ENCODE data around the gene UVRAG.

Gene UVRAG

GRCh38 chr11:75783416-75784084, 31.5 kb upstream of the UVRAG start:
- Histone ChIP-seq H3K36me3 (ENCODE audit: control insufficient read depth in 2 of 2, insufficient read depth in 2 of 2, low read length in 2 of 2) (no peaks in the 10 kb centered on the region), H3K27ac (ENCODE audit: low read depth in 2 of 2, low read length in 2 of 2) (no peak overlapping the region), H3K27me3 (ENCODE audit: control insufficient read depth in 2 of 2, insufficient read depth in 2 of 2, low read length in 2 of 2) (no peaks in the 10 kb centered on the region), H3K9ac (ENCODE audit: low read depth in 1 of 2, low read length in 2 of 2) (no peak overlapping the region), H3K4me3 (ENCODE audit: low read length in 2 of 2) (no peak overlapping the region), H3K9me3 (ENCODE audit: control insufficient read depth in 2 of 2, low read length in 2 of 2) (no peaks in the 10 kb centered on the region), H3K4me1 (ENCODE audit: control insufficient read depth in 2 of 2, insufficient read depth in 2 of 2, low read length in 2 of 2) (peaks cover 0 to 5% of the 10 kb centered on the region in 2 donors)

GRCh38 chr11:75784085-75784478, 30.9 kb upstream of the UVRAG start:
- Histone ChIP-seq H3K9me3 (ENCODE audit: control insufficient read depth in 2 of 2, low read length in 2 of 2) (no peaks in the 10 kb centered on the region), H3K4me1 (ENCODE audit: control insufficient read depth in 2 of 2, insufficient read depth in 2 of 2, low read length in 2 of 2) (peaks cover 0 to 5% of the 10 kb centered on the region in 2 donors), H3K36me3 (ENCODE audit: control insufficient read depth in 2 of 2, insufficient read depth in 2 of 2, low read length in 2 of 2) (no peaks in the 10 kb centered on the region), H3K4me3 (ENCODE audit: low read length in 2 of 2) (no peak overlapping the region), H3K27me3 (ENCODE audit: control insufficient read depth in 2 of 2, insufficient read depth in 2 of 2, low read length in 2 of 2) (no peaks in the 10 kb centered on the region), H3K27ac (ENCODE audit: low read depth in 2 of 2, low read length in 2 of 2) (no peak overlapping the region), H3K9ac (ENCODE audit: low read depth in 1 of 2, low read length in 2 of 2) (no peak overlapping the region)

- no peak overlapping the region for H3K27ac ChIP-seq (ENCODE audit: low read depth in 2 of 2, low read length in 2 of 2)
- H3K9ac ChIP-seq (ENCODE audit: low read depth in 1 of 2, low read length in 2 of 2), result no peak overlapping the region
- H3K4me1 ChIP-seq (ENCODE audit: control insufficient read depth in 2 of 2, insufficient read depth in 2 of 2, low read length in 2 of 2), result peaks cover 0 to 5% of the 10 kb centered on the region in 2 donors
- H3K36me3 ChIP-seq (ENCODE audit: control insufficient read depth in 2 of 2, insufficient read depth in 2 of 2, low read length in 2 of 2), result no peaks in the 10 kb centered on the region
- H3K27me3 ChIP-seq (ENCODE audit: control insufficient read depth in 2 of 2, insufficient read depth in 2 of 2, low read length in 2 of 2), result no peaks in the 10 kb centered on the region
- no peak overlapping the region for H3K4me3 ChIP-seq (ENCODE audit: low read length in 2 of 2)
- no peaks in the 10 kb centered on the region for H3K9me3 ChIP-seq (ENCODE audit: control insufficient read depth in 2 of 2, low read length in 2 of 2)
Measured at GRCh38 chr11:75784506-75784905, 30.5 kb upstream of the UVRAG start.

GRCh38 chr11:75785187-75785586, 29.8 kb upstream of the UVRAG start:
- H3K9ac ChIP-seq (ENCODE audit: low read depth in 1 of 2, low read length in 2 of 2), result no peak overlapping the region
- H3K4me3 ChIP-seq (ENCODE audit: low read length in 2 of 2), result no peak overlapping the region
- no peak overlapping the region for H3K27ac ChIP-seq (ENCODE audit: low read depth in 2 of 2, low read length in 2 of 2)
- peaks cover 0 to 5% of the 10 kb centered on the region in 2 donors for H3K4me1 ChIP-seq (ENCODE audit: control insufficient read depth in 2 of 2, insufficient read depth in 2 of 2, low read length in 2 of 2)
- H3K9me3 ChIP-seq (ENCODE audit: control insufficient read depth in 2 of 2, low read length in 2 of 2), result no peaks in the 10 kb centered on the region
- no peaks in the 10 kb centered on the region for H3K27me3 ChIP-seq (ENCODE audit: control insufficient read depth in 2 of 2, insufficient read depth in 2 of 2, low read length in 2 of 2)
- no peaks in the 10 kb centered on the region for H3K36me3 ChIP-seq (ENCODE audit: control insufficient read depth in 2 of 2, insufficient read depth in 2 of 2, low read length in 2 of 2)

- Histone ChIP-seq H3K27ac (ENCODE audit: low read depth in 2 of 2, low read length in 2 of 2) (no peak overlapping the region), H3K27me3 (ENCODE audit: control insufficient read depth in 2 of 2, insufficient read depth in 2 of 2, low read length in 2 of 2) (no peaks in the 10 kb centered on the region), H3K9me3 (ENCODE audit: control insufficient read depth in 2 of 2, low read length in 2 of 2) (no peaks in the 10 kb centered on the region), H3K9ac (ENCODE audit: low read depth in 1 of 2, low read length in 2 of 2) (no peak overlapping the region), H3K36me3 (ENCODE audit: control insufficient read depth in 2 of 2, insufficient read depth in 2 of 2, low read length in 2 of 2) (no peaks in the 10 kb centered on the region), H3K4me1 (ENCODE audit: control insufficient read depth in 2 of 2, insufficient read depth in 2 of 2, low read length in 2 of 2) (peaks cover 0 to 5% of the 10 kb centered on the region in 2 donors), H3K4me3 (ENCODE audit: low read length in 2 of 2) (no peak overlapping the region)
Measured at GRCh38 chr11:75786101-75786736, 28.8 kb upstream of the UVRAG start.

- no peak overlapping the region for H3K9ac ChIP-seq (ENCODE audit: low read depth in 1 of 2, low read length in 2 of 2)
Measured at GRCh38 chr11:75789521-75789920, 25.5 kb upstream of the UVRAG start.

GRCh38 chr11:75790986-75791385, 24.0 kb upstream of the UVRAG start:
- Histone ChIP-seq H3K27me3 (ENCODE audit: control insufficient read depth in 2 of 2, insufficient read depth in 2 of 2, low read length in 2 of 2) (no peaks in the 10 kb centered on the region), H3K36me3 (ENCODE audit: control insufficient read depth in 2 of 2, insufficient read depth in 2 of 2, low read length in 2 of 2) (no peaks in the 10 kb centered on the region), H3K9me3 (ENCODE audit: control insufficient read depth in 2 of 2, low read length in 2 of 2) (no peaks in the 10 kb centered on the region), H3K4me3 (ENCODE audit: low read length in 2 of 2) (no peak overlapping the region), H3K9ac (ENCODE audit: low read depth in 1 of 2, low read length in 2 of 2) (no peak overlapping the region), H3K4me1 (ENCODE audit: control insufficient read depth in 2 of 2, insufficient read depth in 2 of 2, low read length in 2 of 2) (peaks cover 0 to 4% of the 10 kb centered on the region in 2 donors), H3K27ac (ENCODE audit: low read depth in 2 of 2, low read length in 2 of 2) (no peak overlapping the region)

More at GRCh38 chr11:75789521-75789920, 25.5 kb upstream of the UVRAG start:
- no peak overlapping the region for H3K4me3 ChIP-seq (ENCODE audit: low read length in 2 of 2)
- H3K27me3 ChIP-seq (ENCODE audit: control insufficient read depth in 2 of 2, insufficient read depth in 2 of 2, low read length in 2 of 2), result no peaks in the 10 kb centered on the region
- H3K9me3 ChIP-seq (ENCODE audit: control insufficient read depth in 2 of 2, low read length in 2 of 2), result no peaks in the 10 kb centered on the region
- peaks cover 0 to 5% of the 10 kb centered on the region in 2 donors for H3K4me1 ChIP-seq (ENCODE audit: control insufficient read depth in 2 of 2, insufficient read depth in 2 of 2, low read length in 2 of 2)
- H3K36me3 ChIP-seq (ENCODE audit: control insufficient read depth in 2 of 2, insufficient read depth in 2 of 2, low read length in 2 of 2), result no peaks in the 10 kb centered on the region
- H3K27ac ChIP-seq (ENCODE audit: low read depth in 2 of 2, low read length in 2 of 2), result no peak overlapping the region

- H3K4me3 ChIP-seq (ENCODE audit: low read length in 2 of 2), result no peak overlapping the region
- H3K27me3 ChIP-seq (ENCODE audit: control insufficient read depth in 2 of 2, insufficient read depth in 2 of 2, low read length in 2 of 2), result no peaks in the 10 kb centered on the region
- H3K4me1 ChIP-seq (ENCODE audit: control insufficient read depth in 2 of 2, insufficient read depth in 2 of 2, low read length in 2 of 2), result no peaks in the 10 kb centered on the region
- no peak overlapping the region for H3K27ac ChIP-seq (ENCODE audit: low read depth in 2 of 2, low read length in 2 of 2)
- no peaks in the 10 kb centered on the region for H3K36me3 ChIP-seq (ENCODE audit: control insufficient read depth in 2 of 2, insufficient read depth in 2 of 2, low read length in 2 of 2)
- no peaks in the 10 kb centered on the region for H3K9me3 ChIP-seq (ENCODE audit: control insufficient read depth in 2 of 2, low read length in 2 of 2)
- H3K9ac ChIP-seq (ENCODE audit: low read depth in 1 of 2, low read length in 2 of 2), result no peak overlapping the region
Measured at GRCh38 chr11:75792127-75792731, 22.8 kb upstream of the UVRAG start.

GRCh38 chr11:75792997-75793800, 21.8 kb upstream of the UVRAG start:
- Histone ChIP-seq H3K36me3 (ENCODE audit: control insufficient read depth in 2 of 2, insufficient read depth in 2 of 2, low read length in 2 of 2) (no peaks in the 10 kb centered on the region), H3K9ac (ENCODE audit: low read depth in 1 of 2, low read length in 2 of 2) (no peak overlapping the region), H3K27ac (ENCODE audit: low read depth in 2 of 2, low read length in 2 of 2) (no peak overlapping the region), H3K4me3 (ENCODE audit: low read length in 2 of 2) (no peak overlapping the region), H3K27me3 (ENCODE audit: control insufficient read depth in 2 of 2, insufficient read depth in 2 of 2, low read length in 2 of 2) (no peaks in the 10 kb centered on the region), H3K9me3 (ENCODE audit: control insufficient read depth in 2 of 2, low read length in 2 of 2) (no peaks in the 10 kb centered on the region), H3K4me1 (ENCODE audit: control insufficient read depth in 2 of 2, insufficient read depth in 2 of 2, low read length in 2 of 2) (no peaks in the 10 kb centered on the region)

GRCh38 chr11:75793966-75794365, 21.0 kb upstream of the UVRAG start:
- no peak overlapping the region for H3K9ac ChIP-seq (ENCODE audit: low read depth in 1 of 2, low read length in 2 of 2)
- H3K27ac ChIP-seq (ENCODE audit: low read depth in 2 of 2, low read length in 2 of 2), result no peak overlapping the region
- H3K9me3 ChIP-seq (ENCODE audit: control insufficient read depth in 2 of 2, low read length in 2 of 2), result no peaks in the 10 kb centered on the region
- H3K27me3 ChIP-seq (ENCODE audit: control insufficient read depth in 2 of 2, insufficient read depth in 2 of 2, low read length in 2 of 2), result no peaks in the 10 kb centered on the region
- no peaks in the 10 kb centered on the region for H3K4me1 ChIP-seq (ENCODE audit: control insufficient read depth in 2 of 2, insufficient read depth in 2 of 2, low read length in 2 of 2)
- no peak overlapping the region for H3K4me3 ChIP-seq (ENCODE audit: low read length in 2 of 2)
- H3K36me3 ChIP-seq (ENCODE audit: control insufficient read depth in 2 of 2, insufficient read depth in 2 of 2, low read length in 2 of 2), result no peaks in the 10 kb centered on the region

Measured in mucosa of rectum (tissue), 2 donors.